ENCODE results near the gene PKP3. TPM values are rescaled to one million over a fixed set of nuclear protein-coding genes. Genes with fewer than 3 reads are reported as not detected.

The PKP3 gene
- total and polyA plus RNA-seq, 5 donors from 2014 or later = 0.09 to 0.75 (median 0.28) TPM; not detected in 1

DNA sequence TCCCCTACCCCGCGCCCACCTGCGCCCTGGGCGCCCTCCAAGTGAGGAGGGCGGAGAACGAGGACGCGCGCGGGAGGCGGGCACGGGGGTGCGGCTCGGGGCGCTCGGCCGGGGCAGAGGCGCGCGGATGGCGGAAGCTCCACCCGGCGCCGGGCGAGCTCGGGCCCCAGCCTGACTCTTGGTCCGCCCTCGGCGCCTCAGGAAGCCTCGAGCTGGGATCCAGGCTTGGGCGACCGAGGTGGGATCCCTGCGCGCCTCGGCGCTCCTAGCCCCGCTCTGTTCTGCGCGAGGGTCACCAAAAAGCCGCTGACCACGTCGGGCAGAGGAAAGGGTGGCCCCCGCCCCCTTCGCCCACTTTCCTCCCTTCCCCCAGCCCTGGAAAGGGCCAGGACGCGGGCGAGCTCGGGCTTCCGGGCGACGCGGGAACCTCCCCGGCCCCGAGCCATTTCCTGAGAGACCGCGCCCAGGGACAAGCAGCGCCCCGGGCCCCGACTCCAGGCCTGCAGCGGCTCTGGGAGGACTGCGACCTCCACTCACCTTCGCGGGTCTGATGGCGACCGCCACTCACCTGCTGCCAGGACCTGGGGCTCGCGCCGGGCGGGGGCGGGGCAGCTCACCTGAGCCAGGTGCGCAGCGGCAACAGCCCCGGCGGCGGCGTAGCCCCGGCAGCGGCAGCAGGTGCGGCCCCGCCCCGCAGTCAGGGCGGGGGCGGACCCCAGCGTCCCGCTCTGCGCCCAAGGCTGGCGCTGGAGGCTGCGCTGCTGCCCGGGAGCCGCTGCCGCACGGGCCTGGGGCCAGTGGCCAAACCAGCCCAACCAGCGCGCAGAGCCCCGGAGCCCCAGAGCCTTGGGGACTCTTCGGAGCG, 23.0 kb downstream of the PKP3 start:
- ATAC-seq (ENCODE audit: low read depth in 2 of 2) (peak; percentile 17 to 19), DNase-seq (peak in 1 of 3 donors; percentile 70)
- no peaks in the 10 kb centered on the region for H3K27me3 ChIP-seq (ENCODE audit: control insufficient read depth, insufficient read depth, low read length)
- H3K4me1 ChIP-seq (ENCODE audit: control insufficient read depth, insufficient read depth, low read length, poor library complexity, severe bottlenecking) = peaks cover 36% of the 10 kb centered on the region
- Mint-ChIP-seq H3K27me3 (no peaks in the 10 kb centered on the region), H3K9me3 (no peaks in the 10 kb centered on the region), H3K36me3 (peaks cover 7% of the 10 kb centered on the region), H3K27ac (peak overlapping the region in 1 of 3 donors; percentile 67), H3K4me3 (peak overlapping the region in 3 of 4 donors; percentile 98 to 100 (median 100)), H3K4me1 (peaks cover 0 to 30% (median 11%) of the 10 kb centered on the region in 4 donors)
- H3K36me3 ChIP-seq (ENCODE audit: control insufficient read depth, insufficient read depth, low read length) = no peaks in the 10 kb centered on the region
- no peaks in the 10 kb centered on the region for H3K9me3 ChIP-seq (ENCODE audit: control insufficient read depth in 2 of 2, low read length in 2 of 2)
- no peak overlapping the region for H3K4me3 ChIP-seq (ENCODE audit: low read depth, low read length)
- peak overlapping the region; percentile 71 for H3K27ac ChIP-seq (ENCODE audit: insufficient read depth, low read length, poor library complexity, severe bottlenecking)

- no peak for DNase-seq
- Mint-ChIP-seq H3K4me3 (peak overlapping the region; percentile 68 to 90 (median 78)), H3K4me1 (peaks cover 0 to 28% (median 11%) of the 10 kb centered on the region in 4 donors), H3K27ac (peak overlapping the region in 2 of 3 donors; percentile 67 to 86), H3K9me3 (no peaks in the 10 kb centered on the region), H3K27me3 (no peaks in the 10 kb centered on the region), H3K36me3 (peaks cover 7% of the 10 kb centered on the region)
- ATAC-seq (ENCODE audit: low read depth in 2 of 2) = no peak
- no peaks in the 10 kb centered on the region for H3K27me3 ChIP-seq (ENCODE audit: control insufficient read depth, insufficient read depth, low read length)
- no peaks in the 10 kb centered on the region for H3K9me3 ChIP-seq (ENCODE audit: control insufficient read depth in 2 of 2, low read length in 2 of 2)
- no peaks in the 10 kb centered on the region for H3K36me3 ChIP-seq (ENCODE audit: control insufficient read depth, insufficient read depth, low read length)
- peak overlapping the region; percentile 71 for H3K27ac ChIP-seq (ENCODE audit: insufficient read depth, low read length, poor library complexity, severe bottlenecking)
- H3K4me1 ChIP-seq (ENCODE audit: control insufficient read depth, insufficient read depth, low read length, poor library complexity, severe bottlenecking) = peaks cover 33% of the 10 kb centered on the region
- no peak overlapping the region for H3K4me3 ChIP-seq (ENCODE audit: low read depth, low read length)
These were observed 23.8 kb downstream of the PKP3 start for GRCh38 chr11:417652-418342.

DNA sequence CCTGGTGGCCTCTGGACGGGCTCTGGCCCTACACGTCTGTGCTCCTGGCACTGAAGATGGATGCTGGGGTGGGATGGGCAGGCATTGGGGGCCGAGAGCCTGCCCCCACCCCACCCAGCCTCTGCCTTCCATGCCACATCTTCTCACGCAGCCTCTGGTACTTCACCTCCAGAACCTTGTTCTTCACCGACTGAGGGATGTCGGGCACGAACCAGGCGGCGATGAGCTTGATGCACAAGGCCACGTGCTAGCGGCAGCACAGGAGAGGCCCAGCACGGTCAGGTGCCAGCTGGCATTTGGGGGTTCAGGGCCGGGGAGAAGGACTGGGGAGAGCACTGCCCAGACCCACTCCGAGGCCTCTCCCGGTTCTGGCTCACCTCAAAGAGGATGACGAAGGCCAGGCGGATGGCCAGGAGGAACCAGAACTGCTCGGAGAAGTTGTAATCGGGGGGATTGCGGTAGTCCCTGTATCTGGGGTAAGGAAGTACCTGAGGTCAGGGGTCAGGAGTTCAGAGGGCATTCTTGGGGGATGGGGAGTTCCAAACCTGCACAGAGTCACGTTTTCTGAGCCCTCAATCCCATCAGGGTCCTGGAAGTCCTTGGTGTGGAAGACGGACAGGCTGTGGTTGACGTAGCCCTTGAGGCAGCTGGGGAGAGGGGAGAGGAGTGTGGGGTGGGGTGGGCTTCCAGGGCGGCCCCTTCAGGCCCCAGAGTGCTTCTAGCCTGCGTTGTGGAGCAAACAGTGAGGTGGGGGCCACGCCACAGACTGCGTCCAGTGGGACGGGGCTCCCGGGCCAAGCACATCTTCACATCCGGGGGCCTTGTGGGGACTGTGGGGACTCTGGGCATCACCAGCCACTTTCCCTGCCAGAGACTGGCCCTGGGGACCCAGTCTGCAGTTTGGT, 24.6 kb downstream of the PKP3 start:
- no peak for ATAC-seq (ENCODE audit: low read depth in 2 of 2)
- H3K4me1 ChIP-seq (ENCODE audit: control insufficient read depth, insufficient read depth, low read length, poor library complexity, severe bottlenecking) = peaks cover 25% of the 10 kb centered on the region
- H3K4me3 ChIP-seq (ENCODE audit: low read depth, low read length) = no peak overlapping the region
- H3K4me3 Mint-ChIP-seq = peak overlapping the region; percentile 52 to 87 (median 74)
- no peaks in the 10 kb centered on the region for H3K9me3 ChIP-seq (ENCODE audit: control insufficient read depth in 2 of 2, low read length in 2 of 2)
- peak overlapping the region in 1 of 3 donors; percentile 36 for H3K27ac Mint-ChIP-seq
- no peaks in the 10 kb centered on the region for H3K27me3 Mint-ChIP-seq
- no peak for DNase-seq
- no peaks in the 10 kb centered on the region for H3K27me3 ChIP-seq (ENCODE audit: control insufficient read depth, insufficient read depth, low read length)
- no peaks in the 10 kb centered on the region for H3K9me3 Mint-ChIP-seq
- peaks cover 7% of the 10 kb centered on the region for H3K36me3 Mint-ChIP-seq
- no peak overlapping the region for H3K27ac ChIP-seq (ENCODE audit: insufficient read depth, low read length, poor library complexity, severe bottlenecking)
- peaks cover 0 to 21% (median 10%) of the 10 kb centered on the region in 4 donors for H3K4me1 Mint-ChIP-seq
- no peaks in the 10 kb centered on the region for H3K36me3 ChIP-seq (ENCODE audit: control insufficient read depth, insufficient read depth, low read length)

DNA sequence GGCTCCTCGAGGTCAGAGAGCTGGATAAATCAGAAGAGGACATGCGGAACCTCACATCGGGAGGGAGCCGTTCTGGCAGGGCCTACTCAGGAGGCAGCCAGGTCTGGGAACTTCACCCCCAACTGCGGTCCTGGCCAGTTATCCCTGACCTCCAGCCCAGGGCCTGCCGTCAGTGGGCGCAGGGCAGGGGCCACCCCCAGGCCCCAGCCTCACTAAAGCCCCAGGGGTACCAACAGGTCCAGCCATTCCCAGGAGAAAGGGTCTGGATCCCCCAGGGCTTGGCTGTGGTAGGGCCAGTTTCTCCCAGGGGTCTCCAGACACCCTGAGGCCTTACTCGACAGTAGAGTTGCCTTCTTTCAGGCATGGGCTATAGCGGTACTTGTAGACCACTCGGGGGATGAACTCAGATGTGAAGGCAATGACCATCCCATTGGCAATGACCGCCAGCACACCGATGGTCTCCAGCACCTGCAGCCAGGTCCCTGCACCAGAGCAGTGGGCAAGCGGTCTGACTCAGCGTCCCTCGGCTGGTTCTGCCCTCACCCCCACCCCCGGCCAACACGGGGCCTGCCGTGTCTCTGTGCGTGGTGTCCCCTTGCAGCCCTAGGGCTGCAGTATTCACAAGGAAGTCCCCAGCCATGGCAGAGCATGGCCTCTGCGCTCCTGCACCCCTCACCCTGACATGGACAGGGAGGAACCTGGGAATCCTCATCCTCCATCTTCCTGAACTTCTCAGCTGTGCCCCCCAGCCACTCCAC, 25.4 kb downstream of the PKP3 start:
- Histone ChIP-seq H3K4me1 (ENCODE audit: control insufficient read depth, insufficient read depth, low read length, poor library complexity, severe bottlenecking) (peaks cover 18% of the 10 kb centered on the region), H3K27ac (ENCODE audit: insufficient read depth, low read length, poor library complexity, severe bottlenecking) (no peak overlapping the region), H3K36me3 (ENCODE audit: control insufficient read depth, insufficient read depth, low read length) (no peaks in the 10 kb centered on the region), H3K9me3 (ENCODE audit: control insufficient read depth in 2 of 2, low read length in 2 of 2) (no peaks in the 10 kb centered on the region), H3K4me3 (ENCODE audit: low read depth, low read length) (no peak overlapping the region), H3K27me3 (ENCODE audit: control insufficient read depth, insufficient read depth, low read length) (no peaks in the 10 kb centered on the region)
- H3K36me3 Mint-ChIP-seq = peaks cover 8% of the 10 kb centered on the region
- ATAC-seq (ENCODE audit: low read depth in 2 of 2) (no peak), DNase-seq (no peak)
- H3K27ac Mint-ChIP-seq = peak overlapping the region in 2 of 3 donors; percentile 9 to 36
- H3K9me3 Mint-ChIP-seq = no peaks in the 10 kb centered on the region
- H3K4me3 Mint-ChIP-seq = peak overlapping the region; percentile 39 to 87 (median 57)
- H3K4me1 Mint-ChIP-seq = peaks cover under 1 to 18% (median 8%) of the 10 kb centered on the region in 4 donors
- H3K27me3 Mint-ChIP-seq = no peaks in the 10 kb centered on the region

DNA sequence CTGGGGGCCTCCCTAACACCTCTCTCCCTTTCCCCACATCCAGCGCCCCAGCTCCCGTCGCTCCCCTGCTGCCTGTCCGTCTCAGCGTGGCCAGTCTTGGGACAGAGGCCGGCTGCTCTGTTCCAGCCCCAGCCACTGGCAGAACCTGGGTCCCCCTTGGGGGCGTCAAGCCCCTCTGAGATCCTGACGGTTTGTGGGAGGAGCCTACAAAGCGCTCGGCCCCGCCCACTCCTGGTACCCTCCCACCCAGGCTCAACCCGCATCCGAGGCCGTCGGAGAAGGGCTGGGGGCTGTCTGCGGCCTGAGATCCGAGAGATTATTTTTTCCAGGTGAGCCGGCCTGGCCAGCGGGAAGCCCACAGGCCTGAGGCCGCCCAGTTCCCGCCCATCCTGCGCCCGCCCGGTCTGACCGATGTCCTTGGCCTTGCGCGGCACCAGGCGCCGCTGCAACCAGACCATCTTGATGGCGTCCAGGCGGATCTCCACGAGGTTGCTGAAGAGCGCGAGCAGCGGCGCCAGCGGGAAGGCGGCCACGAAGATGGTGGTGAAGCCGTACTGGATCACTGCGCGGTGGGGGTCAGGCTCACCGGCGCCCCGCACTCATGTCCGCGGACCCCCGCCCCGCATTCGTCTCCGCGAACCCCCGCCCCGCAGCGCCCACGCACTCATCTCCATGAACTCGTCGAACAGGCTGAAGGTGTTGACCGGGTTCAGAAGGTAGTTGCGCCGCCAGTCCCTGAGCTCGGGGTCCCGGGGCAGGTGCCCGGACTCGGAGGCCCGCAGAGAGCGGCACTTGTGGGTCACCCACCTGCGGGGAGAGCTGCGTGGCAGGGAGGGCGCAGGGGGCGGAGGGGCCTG, 26.3 kb downstream of the PKP3 start:
- DNase-seq (no peak), ATAC-seq (ENCODE audit: low read depth in 2 of 2) (no peak)
- H3K9me3 ChIP-seq (ENCODE audit: control insufficient read depth in 2 of 2, low read length in 2 of 2) = no peaks in the 10 kb centered on the region
- no peaks in the 10 kb centered on the region for H3K36me3 ChIP-seq (ENCODE audit: control insufficient read depth, insufficient read depth, low read length)
- H3K27ac ChIP-seq (ENCODE audit: insufficient read depth, low read length, poor library complexity, severe bottlenecking) = no peak overlapping the region
- peaks cover 12% of the 10 kb centered on the region for H3K4me1 ChIP-seq (ENCODE audit: control insufficient read depth, insufficient read depth, low read length, poor library complexity, severe bottlenecking)
- Mint-ChIP-seq H3K4me3 (peak overlapping the region in 1 of 4 donors; percentile 46), H3K36me3 (peaks cover 9% of the 10 kb centered on the region), H3K9me3 (peaks cover 0 to 3% (median 0%) of the 10 kb centered on the region in 7 donors), H3K27ac (no peak overlapping the region), H3K4me1 (peaks cover 2 to 10% (median 6%) of the 10 kb centered on the region in 4 donors), H3K27me3 (no peaks in the 10 kb centered on the region)
- no peak overlapping the region for H3K4me3 ChIP-seq (ENCODE audit: low read depth, low read length)
- no peaks in the 10 kb centered on the region for H3K27me3 ChIP-seq (ENCODE audit: control insufficient read depth, insufficient read depth, low read length)

DNA sequence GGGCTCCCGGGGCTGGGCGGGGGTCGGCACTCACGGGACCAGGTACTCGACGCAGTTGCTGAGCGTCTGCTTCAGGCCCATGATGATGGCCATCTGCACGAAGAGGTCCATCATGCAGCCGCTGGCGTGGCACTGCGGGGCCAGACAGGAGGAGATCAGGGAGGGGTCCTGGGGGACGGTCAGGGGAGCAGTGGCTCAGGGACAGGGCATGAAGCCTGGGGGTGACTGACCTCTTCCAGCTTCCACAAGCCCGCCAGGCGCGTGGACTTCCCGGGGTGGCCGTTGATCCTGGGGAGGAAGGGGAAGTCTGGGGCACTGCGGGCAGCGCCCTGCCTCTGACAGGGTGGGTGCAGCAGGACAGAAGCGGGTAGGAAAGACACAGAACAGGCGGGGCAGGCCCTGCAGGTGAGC, 26.9 kb downstream of the PKP3 start:
- Histone ChIP-seq H3K4me1 (ENCODE audit: control insufficient read depth, insufficient read depth, low read length, poor library complexity, severe bottlenecking) (peaks cover 6% of the 10 kb centered on the region), H3K4me3 (ENCODE audit: low read depth, low read length) (no peak overlapping the region), H3K9me3 (ENCODE audit: control insufficient read depth in 2 of 2, low read length in 2 of 2) (no peaks in the 10 kb centered on the region), H3K27me3 (ENCODE audit: control insufficient read depth, insufficient read depth, low read length) (no peaks in the 10 kb centered on the region), H3K36me3 (ENCODE audit: control insufficient read depth, insufficient read depth, low read length) (no peaks in the 10 kb centered on the region), H3K27ac (ENCODE audit: insufficient read depth, low read length, poor library complexity, severe bottlenecking) (no peak overlapping the region)
- ATAC-seq (ENCODE audit: low read depth in 2 of 2) (no peak), DNase-seq (no peak)
- Mint-ChIP-seq H3K27ac (no peak overlapping the region), H3K36me3 (peaks cover 12% of the 10 kb centered on the region), H3K27me3 (no peaks in the 10 kb centered on the region), H3K4me1 (peaks cover 0 to 6% (median 3%) of the 10 kb centered on the region in 4 donors), H3K9me3 (peaks cover 0 to 4% (median 0%) of the 10 kb centered on the region in 7 donors), H3K4me3 (no peak overlapping the region)
